Endothelial cell of umbilical vein (primary cell): Measurements from ENCODE around the gene RPUSD4. TPM values are rescaled to one million over a fixed set of nuclear protein-coding genes. Genes with fewer than 3 reads are reported as not detected.

Experiments used
- BruUV-seq: library from RNA; stranded (reverse); fragments of 400-500 nt; replicated peaks from 2 replicates; lab custom pipeline; 2021; lab: Mats Ljungman, UMichigan
- CTCF ChIA-PET: fragments of 300-600, 350-600 bp; sonication (Branson Sonifier 250); formaldehyde crosslinking; loops from one replicate; lab custom pipeline; 2021; ENCODE audit warnings: antibody characterized with exemption, inconsistent platforms; lab: Charles Lee
- POLR2A ChIA-PET: fragments of 300-600, 350-600 bp; sonication (Branson Sonifier 250); formaldehyde crosslinking; loops from one replicate; lab custom pipeline; 2021; ENCODE audit warnings: antibody characterized with exemption, inconsistent platforms; lab: Charles Lee
- DNase-seq: peaks from one replicate; pipeline ENCODE4 v3.0.0-alpha.2; 2011; ENCODE audit warnings: low read depth, low spot score
- FAIRE-seq: peaks from 2 replicates; lab custom pipeline; 2011; peaks lifted over from hg19 to GRCh38; lab: Jason Lieb, UNC
- H2AFZ ChIP-seq: 2 replicates; pipeline ENCODE4 v1.6.0; 2012; ENCODE audit warnings: low read depth, low read length, control low read depth, inconsistent platforms
- H3K27ac ChIP-seq: 2 replicates; pipeline ENCODE4 v1.5.1; 2011; ENCODE audit warnings: low read depth, mild to moderate bottlenecking, control low read depth, low read length, moderate library complexity; ENCODE audit not compliant: insufficient read depth
- H3K27me3 ChIP-seq, 2 experiments: 2 replicates each; pipeline versions ENCODE4 v1.6.0 to v1.6.1; 2011; ENCODE audit warnings: low read length in 2 of 2, mixed read lengths in 1 of 2; ENCODE audit not compliant: control insufficient read depth in 2 of 2, insufficient read depth in 2 of 2
- H3K36me3 ChIP-seq, 2 experiments: 2 replicates in 1 of 2; 3 replicates in 1 of 2; pipeline ENCODE4 v1.5.1; 2011; ENCODE audit warnings: low read length in 2 of 2, mild to moderate bottlenecking in 1 of 2, moderate library complexity in 1 of 2; ENCODE audit not compliant: control insufficient read depth in 2 of 2, insufficient read depth in 2 of 2; ENCODE audit errors: extremely low read depth in 1 of 2
- H3K4me1 ChIP-seq: 3 replicates; pipeline ENCODE4 v1.5.1; 2011; ENCODE audit warnings: mild to moderate bottlenecking, low read length; ENCODE audit not compliant: control insufficient read depth, insufficient read depth; ENCODE audit errors: extremely low read depth
- H3K4me2 ChIP-seq: 2 replicates; pipeline ENCODE4 v1.6.1; 2011; ENCODE audit warnings: low read length, control low read depth, mixed read lengths; ENCODE audit not compliant: insufficient read depth
- H3K4me3 ChIP-seq, 3 experiments: fragments of 200-600 bp in 1 of 3; sonication (generic), shearing (Covaris generic) in 1 of 3; replicated peaks in 1 of 3; 2 replicates each; pipeline ENCODE4 v1.5.1; 2011 to 2016; ENCODE audit warnings: control low read depth in 3 of 3, low read length in 3 of 3, mild to moderate bottlenecking in 2 of 3, inconsistent platforms in 1 of 3, low read depth in 1 of 3, moderate library complexity in 1 of 3; ENCODE audit not compliant: insufficient read depth in 1 of 3
- H3K79me2 ChIP-seq: 2 replicates; pipeline ENCODE4 v1.6.0; 2012; ENCODE audit warnings: low read length, inconsistent platforms; ENCODE audit not compliant: control insufficient read depth, insufficient read depth
- H3K9ac ChIP-seq: replicated peaks from 2 replicates; pipeline ENCODE3; 2011; ENCODE audit warnings: low read length, control low read depth; ENCODE audit not compliant: insufficient read depth; ENCODE audit errors: extremely low read depth
- H3K9me1 ChIP-seq: replicated peaks from 3 replicates; pipeline ENCODE4 v1.6.0; 2011; ENCODE audit warnings: mild to moderate bottlenecking, low read length; ENCODE audit not compliant: control insufficient read depth, insufficient read depth; ENCODE audit errors: extremely low read depth
- H3K9me3 ChIP-seq: replicated peaks from 2 replicates; pipeline ENCODE4 v1.5.1; 2012; ENCODE audit warnings: low read length, inconsistent platforms; ENCODE audit not compliant: control insufficient read depth, insufficient read depth
- H4K20me1 ChIP-seq: replicated peaks from 2 replicates; pipeline ENCODE3; 2011; ENCODE audit warnings: mild to moderate bottlenecking, low read length; ENCODE audit not compliant: control insufficient read depth, insufficient read depth; ENCODE audit errors: extremely low read depth
- EZH2 ChIP-seq: IDR thresholded peaks from 2 replicates; pipeline ENCODE4 v1.6.1; 2012; ENCODE audit warnings: borderline replicate concordance, low read depth, mild to moderate bottlenecking, moderate library complexity, low read length, inconsistent platforms; ENCODE audit not compliant: severe bottlenecking
- FOS ChIP-seq: IDR thresholded peaks from 2 replicates; pipeline ENCODE4 v1.6.1; 2011; ENCODE audit warnings: mild to moderate bottlenecking, low read length, moderate library complexity, borderline replicate concordance; ENCODE audit not compliant: insufficient read depth
- GATA2 ChIP-seq: IDR thresholded peaks from 2 replicates; pipeline ENCODE4 v1.7.0; 2011; ENCODE audit warnings: low read depth, mild to moderate bottlenecking, moderate library complexity, mixed read lengths, low read length; ENCODE audit not compliant: insufficient read length, insufficient read depth
- JUN ChIP-seq: IDR thresholded peaks from 2 replicates; pipeline ENCODE4 v1.6.1; 2011; ENCODE audit warnings: borderline replicate concordance, low read depth; ENCODE audit not compliant: insufficient read length, insufficient read depth
- MYC ChIP-seq: IDR thresholded peaks from one replicate; pipeline ENCODE4 v1.6.1; 2011; ENCODE audit warnings: mild to moderate bottlenecking, low read depth, low read length
- POLR2A ChIP-seq: IDR thresholded peaks from 2 replicates; pipeline ENCODE4 v1.6.1; 2012; ENCODE audit warnings: low read depth, mild to moderate bottlenecking, control low read depth, low read length
- POLR2AphosphoS5 ChIP-seq: IDR thresholded peaks from 2 replicates; pipeline ENCODE4 v1.6.1; 2012; ENCODE audit warnings: low read depth, mild to moderate bottlenecking, control low read depth, low read length, moderate library complexity; ENCODE audit not compliant: insufficient read depth
- dilution Hi-C: fragments of 300-500 bp; cut with MboI; formaldehyde crosslinking; loops from one replicate; pipeline ENCODE4 v1.15.0; 2019; ENCODE audit warnings: low sequenced_read_pairs; ENCODE audit not compliant: extremely low pct_ligation_motif_present
- intact Hi-C: fragments of 100-400 bp; cut with micrococcal nuclease; formaldehyde crosslinking; loops from one replicate; pipeline ENCODE4 v1.10.0; 2022
- polyA plus RNA-seq, 4 experiments: library from polyadenylated mRNA; depleted of rRNA in 3 of 4; stranded (reverse) in 3 of 4; unstranded in 1 of 4; fragments of >200 nt; gene quantifications; 2 replicates each; pipeline versions ENCODE4 v1.2.1 to v1.2.3, GENCODE V29; 2011 to 2012; ENCODE audit warnings: missing spikeins in 1 of 4
- total RNA-seq: library from RNA; stranded (reverse); gene quantifications from 2 replicates; pipeline ENCODE4 v1.2.3, GENCODE V29; 2021
- TF ChIP-seq, protein P1 (sequence below): IDR thresholded peaks from 2 replicates; pipeline ENCODE4 v1.6.1; 2011; ENCODE audit not compliant: insufficient read depth, insufficient read length
- TF ChIP-seq, protein P2 (sequence below), 2 donors: IDR thresholded peaks; 1 replicate in 1 of 2; 2 replicates in 1 of 2; pipeline ENCODE4 v1.5.1; 2011; ENCODE audit warnings: low read length in 2 of 2, mild to moderate bottlenecking in 2 of 2, moderate library complexity in 2 of 2, control low read depth in 1 of 2, inconsistent platforms in 1 of 2, low read depth in 1 of 2; ENCODE audit not compliant: insufficient read depth in 1 of 2; ENCODE audit errors: extremely low read depth in 1 of 2

RPUSD4 gene
- total and polyA plus RNA-seq, 2 donors (not counting 3 experiments of a cell fraction or from before 2014, with no cell fraction given): 37.8 to 40.8 TPM

- Histone ChIP-seq H3K4me2 (peak overlapping the region; percentile 69), H4K20me1 (no peaks in the 10 kb centered on the region), H3K4me3 (peak overlapping the region; percentile 53 to 73 (median 72)), H3K9ac (peak overlapping the region; percentile 78), H3K27me3 (no peaks in the 10 kb centered on the region), H3K4me1 (peaks cover 17% of the 10 kb centered on the region), H3K9me3 (no peaks in the 10 kb centered on the region), H2AFZ (peak overlapping the region; percentile 84), H3K79me2 (peaks cover 39% of the 10 kb centered on the region), H3K27ac (peak overlapping the region; percentile 36), H3K36me3 (peaks cover 0 to 3% of the 10 kb centered on the region in 2 experiments), H3K9me1 (no peaks in the 10 kb centered on the region)
- FAIRE-seq (no peak), DNase-seq (no peak)
- TSS peak; percentile 51 for BruUV-seq
- CTCF ChIA-PET: interaction anchor here (1.2 to 2.4 kb wide), 3 partner anchors 10 to 55 kb away, joined by 4 to 10 read pairs (median 4); no protein-coding TSS in a partner anchor
- dilution Hi-C loops: no loop called here
- POLR2A ChIA-PET: no interaction called here
- TF ChIP-seq, protein P1, sequence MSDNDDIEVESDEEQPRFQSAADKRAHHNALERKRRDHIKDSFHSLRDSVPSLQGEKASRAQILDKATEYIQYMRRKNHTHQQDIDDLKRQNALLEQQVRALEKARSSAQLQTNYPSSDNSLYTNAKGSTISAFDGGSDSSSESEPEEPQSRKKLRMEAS: no peak
- TF ChIP-seq EZH2: no peak
- no peak for TF ChIP-seq JUN
- no peak for TF ChIP-seq POLR2AphosphoS5
- TF ChIP-seq FOS: no peak
- TF ChIP-seq POLR2A: no peak
- TF ChIP-seq, protein P2, sequence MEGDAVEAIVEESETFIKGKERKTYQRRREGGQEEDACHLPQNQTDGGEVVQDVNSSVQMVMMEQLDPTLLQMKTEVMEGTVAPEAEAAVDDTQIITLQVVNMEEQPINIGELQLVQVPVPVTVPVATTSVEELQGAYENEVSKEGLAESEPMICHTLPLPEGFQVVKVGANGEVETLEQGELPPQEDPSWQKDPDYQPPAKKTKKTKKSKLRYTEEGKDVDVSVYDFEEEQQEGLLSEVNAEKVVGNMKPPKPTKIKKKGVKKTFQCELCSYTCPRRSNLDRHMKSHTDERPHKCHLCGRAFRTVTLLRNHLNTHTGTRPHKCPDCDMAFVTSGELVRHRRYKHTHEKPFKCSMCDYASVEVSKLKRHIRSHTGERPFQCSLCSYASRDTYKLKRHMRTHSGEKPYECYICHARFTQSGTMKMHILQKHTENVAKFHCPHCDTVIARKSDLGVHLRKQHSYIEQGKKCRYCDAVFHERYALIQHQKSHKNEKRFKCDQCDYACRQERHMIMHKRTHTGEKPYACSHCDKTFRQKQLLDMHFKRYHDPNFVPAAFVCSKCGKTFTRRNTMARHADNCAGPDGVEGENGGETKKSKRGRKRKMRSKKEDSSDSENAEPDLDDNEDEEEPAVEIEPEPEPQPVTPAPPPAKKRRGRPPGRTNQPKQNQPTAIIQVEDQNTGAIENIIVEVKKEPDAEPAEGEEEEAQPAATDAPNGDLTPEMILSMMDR (IDR thresholded peaks at IDR 0.05; ENCODE audit: extremely low read depth in 1 of 2, insufficient read depth in 1 of 2, low read depth in 1 of 2, low read length in 2 of 2): no peak
- no peak for TF ChIP-seq MYC
- no peak for TF ChIP-seq GATA2
- intact Hi-C loops: loop anchor here (1.0 to 5.0 kb wide), 6 partner anchors 18 to 619 kb away; partner anchors contain the start of genes DCPS, FOXRED1 and STT3A
Observed at GRCh38 chr11:126210871-126211235, 597 bp downstream of the RPUSD4 start.
